Measurements from ENCODE around the gene TBC1D19. TPM values are rescaled to one million over a fixed set of nuclear protein-coding genes. Genes with fewer than 3 reads are reported as not detected.

TBC1D19 gene
- total RNA-seq, 1 experiment from 2014 or later, result 2.2 TPM

DNA sequence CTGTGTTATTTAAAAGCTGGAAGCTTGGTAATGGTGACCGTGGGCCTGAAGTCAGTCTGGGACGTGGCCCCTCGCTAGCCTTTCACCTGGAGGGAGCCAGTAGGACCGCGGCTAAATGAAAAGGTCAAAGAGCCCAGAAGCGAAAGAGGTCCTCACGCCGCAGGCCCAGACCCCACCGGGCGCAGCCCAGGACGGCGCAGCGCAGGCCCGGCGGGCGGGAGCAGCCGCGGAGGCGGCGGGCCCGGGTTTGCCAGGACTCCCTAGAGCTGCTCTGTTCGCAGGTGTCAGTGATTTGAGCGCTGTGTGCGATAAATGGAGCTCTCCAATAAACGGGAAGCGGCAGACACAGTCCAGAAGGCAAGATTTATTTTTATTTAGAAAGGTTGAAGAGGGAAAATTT lies 220.6 kb downstream of the TBC1D19 start:
- no peak for TF ChIP-seq SIN3A (IDR thresholded peaks at IDR 0.05; ENCODE audit: borderline replicate concordance, insufficient read depth, low read depth, low read length)
- TF ChIP-seq, protein P1, sequence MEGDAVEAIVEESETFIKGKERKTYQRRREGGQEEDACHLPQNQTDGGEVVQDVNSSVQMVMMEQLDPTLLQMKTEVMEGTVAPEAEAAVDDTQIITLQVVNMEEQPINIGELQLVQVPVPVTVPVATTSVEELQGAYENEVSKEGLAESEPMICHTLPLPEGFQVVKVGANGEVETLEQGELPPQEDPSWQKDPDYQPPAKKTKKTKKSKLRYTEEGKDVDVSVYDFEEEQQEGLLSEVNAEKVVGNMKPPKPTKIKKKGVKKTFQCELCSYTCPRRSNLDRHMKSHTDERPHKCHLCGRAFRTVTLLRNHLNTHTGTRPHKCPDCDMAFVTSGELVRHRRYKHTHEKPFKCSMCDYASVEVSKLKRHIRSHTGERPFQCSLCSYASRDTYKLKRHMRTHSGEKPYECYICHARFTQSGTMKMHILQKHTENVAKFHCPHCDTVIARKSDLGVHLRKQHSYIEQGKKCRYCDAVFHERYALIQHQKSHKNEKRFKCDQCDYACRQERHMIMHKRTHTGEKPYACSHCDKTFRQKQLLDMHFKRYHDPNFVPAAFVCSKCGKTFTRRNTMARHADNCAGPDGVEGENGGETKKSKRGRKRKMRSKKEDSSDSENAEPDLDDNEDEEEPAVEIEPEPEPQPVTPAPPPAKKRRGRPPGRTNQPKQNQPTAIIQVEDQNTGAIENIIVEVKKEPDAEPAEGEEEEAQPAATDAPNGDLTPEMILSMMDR (IDR thresholded peaks at IDR 0.05), result no peak
- TF ChIP-seq TCF7L2 (IDR thresholded peaks at IDR 0.05; ENCODE audit: low read depth, low read length), result no peak
- TF ChIP-seq POLR2AphosphoS5 (IDR thresholded peaks at IDR 0.05; ENCODE audit: low read depth, low read length), result no peak
- TF ChIP-seq, protein P2, sequence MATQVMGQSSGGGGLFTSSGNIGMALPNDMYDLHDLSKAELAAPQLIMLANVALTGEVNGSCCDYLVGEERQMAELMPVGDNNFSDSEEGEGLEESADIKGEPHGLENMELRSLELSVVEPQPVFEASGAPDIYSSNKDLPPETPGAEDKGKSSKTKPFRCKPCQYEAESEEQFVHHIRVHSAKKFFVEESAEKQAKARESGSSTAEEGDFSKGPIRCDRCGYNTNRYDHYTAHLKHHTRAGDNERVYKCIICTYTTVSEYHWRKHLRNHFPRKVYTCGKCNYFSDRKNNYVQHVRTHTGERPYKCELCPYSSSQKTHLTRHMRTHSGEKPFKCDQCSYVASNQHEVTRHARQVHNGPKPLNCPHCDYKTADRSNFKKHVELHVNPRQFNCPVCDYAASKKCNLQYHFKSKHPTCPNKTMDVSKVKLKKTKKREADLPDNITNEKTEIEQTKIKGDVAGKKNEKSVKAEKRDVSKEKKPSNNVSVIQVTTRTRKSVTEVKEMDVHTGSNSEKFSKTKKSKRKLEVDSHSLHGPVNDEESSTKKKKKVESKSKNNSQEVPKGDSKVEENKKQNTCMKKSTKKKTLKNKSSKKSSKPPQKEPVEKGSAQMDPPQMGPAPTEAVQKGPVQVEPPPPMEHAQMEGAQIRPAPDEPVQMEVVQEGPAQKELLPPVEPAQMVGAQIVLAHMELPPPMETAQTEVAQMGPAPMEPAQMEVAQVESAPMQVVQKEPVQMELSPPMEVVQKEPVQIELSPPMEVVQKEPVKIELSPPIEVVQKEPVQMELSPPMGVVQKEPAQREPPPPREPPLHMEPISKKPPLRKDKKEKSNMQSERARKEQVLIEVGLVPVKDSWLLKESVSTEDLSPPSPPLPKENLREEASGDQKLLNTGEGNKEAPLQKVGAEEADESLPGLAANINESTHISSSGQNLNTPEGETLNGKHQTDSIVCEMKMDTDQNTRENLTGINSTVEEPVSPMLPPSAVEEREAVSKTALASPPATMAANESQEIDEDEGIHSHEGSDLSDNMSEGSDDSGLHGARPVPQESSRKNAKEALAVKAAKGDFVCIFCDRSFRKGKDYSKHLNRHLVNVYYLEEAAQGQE (IDR thresholded peaks at IDR 0.05; ENCODE audit: insufficient read depth in 1 of 2, low read depth in 2 of 2, low read length in 1 of 2), result no peak
- no peak overlapping the region for H3K4me3 ChIP-seq (ENCODE audit: low read depth in 2 of 2, low read length in 2 of 2)
- POLR2A ChIA-PET, result no interaction called here
- no peaks in the 10 kb centered on the region for H3K4me1 ChIP-seq (ENCODE audit: control insufficient read depth, insufficient read depth, low read length)
- in situ Hi-C loops (cut with HindIII; ENCODE audit: low pct_unique_long_range_greater_than_20kb, low sequenced_read_pairs), result no loop called here
- intact Hi-C loops (cut with micrococcal nuclease; ENCODE audit: unreplicated experiment), result no loop called here
- DNase-seq (ENCODE audit: low read depth, low spot score) (no peak), ATAC-seq (no peak)
- BruUV-seq (replicated peaks), result no TSS peak
- H3K27me3 ChIP-seq (ENCODE audit: control insufficient read depth, insufficient read depth, low read length), result no peaks in the 10 kb centered on the region
- H3K36me3 ChIP-seq (ENCODE audit: control insufficient read depth, insufficient read depth, low read length), result no peaks in the 10 kb centered on the region
- CTCF ChIA-PET, result no interaction called here
- H3K27ac ChIP-seq (ENCODE audit: low read length), result no peak overlapping the region
- H3K9me3 ChIP-seq (ENCODE audit: control insufficient read depth, insufficient read depth, low read depth, low read length), result no peaks in the 10 kb centered on the region

DNA sequence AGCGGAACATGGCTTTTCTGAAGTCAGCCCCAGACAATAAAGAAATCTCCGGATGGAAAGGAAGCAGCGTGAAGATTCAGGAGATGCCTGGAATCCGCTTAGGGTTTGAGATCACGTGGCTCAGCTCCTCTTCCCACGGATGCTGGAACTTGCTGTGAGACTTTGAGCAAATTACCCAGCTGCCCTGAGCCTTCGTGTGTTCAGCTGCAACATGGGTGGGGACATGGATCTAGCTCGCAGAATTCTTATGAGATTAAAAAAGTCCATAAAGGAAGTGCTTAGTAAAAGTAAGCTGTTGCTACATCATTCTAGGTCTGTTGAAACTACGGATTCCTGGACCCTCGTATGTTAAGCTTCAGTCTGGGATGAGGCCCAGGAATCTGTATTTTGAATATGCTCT lies 221.0 kb downstream of the TBC1D19 start:
- intact Hi-C loops (cut with micrococcal nuclease; ENCODE audit: unreplicated experiment) (no loop called here), in situ Hi-C loops (cut with HindIII; ENCODE audit: low pct_unique_long_range_greater_than_20kb, low sequenced_read_pairs) (no loop called here)
- Histone ChIP-seq H3K27ac (ENCODE audit: low read length) (no peak overlapping the region), H3K4me1 (ENCODE audit: control insufficient read depth, insufficient read depth, low read length) (no peaks in the 10 kb centered on the region), H3K36me3 (ENCODE audit: control insufficient read depth, insufficient read depth, low read length) (no peaks in the 10 kb centered on the region), H3K9me3 (ENCODE audit: control insufficient read depth, insufficient read depth, low read depth, low read length) (no peaks in the 10 kb centered on the region), H3K27me3 (ENCODE audit: control insufficient read depth, insufficient read depth, low read length) (no peaks in the 10 kb centered on the region), H3K4me3 (ENCODE audit: low read depth in 2 of 2, low read length in 2 of 2) (no peak overlapping the region)
- BruUV-seq (replicated peaks), result no TSS peak
- POLR2A ChIA-PET, result no interaction called here
- TF ChIP-seq SIN3A (IDR thresholded peaks at IDR 0.05; ENCODE audit: borderline replicate concordance, insufficient read depth, low read depth, low read length) (no peak), TCF7L2 (IDR thresholded peaks at IDR 0.05; ENCODE audit: low read depth, low read length) (no peak), POLR2AphosphoS5 (IDR thresholded peaks at IDR 0.05; ENCODE audit: low read depth, low read length) (no peak)
- TF ChIP-seq, protein P1 (IDR thresholded peaks at IDR 0.05), result no peak
- TF ChIP-seq, protein P2 (IDR thresholded peaks at IDR 0.05; ENCODE audit: insufficient read depth in 1 of 2, low read depth in 2 of 2, low read length in 1 of 2), result no peak
- CTCF ChIA-PET, result no interaction called here
- DNase-seq (ENCODE audit: low read depth, low spot score) (no peak), ATAC-seq (no peak)

Other genes with a start within 250 kb of the TBC1D19 start
- gene CCKAR, start 93.6 kb upstream of the TBC1D19 start, total RNA-seq (2021; ENCODE audit: unreplicated experiment), result not detected

Measured in Panc1 (cell line).